IMR-90 (cell line): ENCODE results near the gene ELL. TPM values are rescaled to one million over a fixed set of nuclear protein-coding genes. Genes with fewer than 3 reads are reported as not detected.

Experiments
- ATAC-seq: fragments of 200-7000 bp; cut with Tn5 transposase; 2 replicates; pipeline ENCODE4 v1.9.1; 2020; ENCODE audit warnings: low read depth, mild to moderate bottlenecking, moderate library complexity
- BruUV-seq: library from RNA; stranded (reverse); fragments of 400-500 nt; replicated peaks from 2 replicates; lab custom pipeline; 2021; lab: Mats Ljungman, UMichigan
- CTCF ChIA-PET: fragments of 300-600 bp; formaldehyde crosslinking; extraction: SDS; loops from one replicate; lab custom pipeline; 2021; ENCODE audit warnings: antibody characterized with exemption; lab: Yijun Ruan, JAX
- POLR2A ChIA-PET: fragments of 300-600 bp; sonication (Branson Sonifier 250); formaldehyde crosslinking; loops from one replicate; lab custom pipeline; 2022; ENCODE audit warnings: antibody characterized with exemption; ENCODE audit not compliant: unreplicated experiment; lab: Charles Lee
- DNase-seq: peaks from one replicate; pipeline ENCODE4 v3.0.0; 2013
- H2AFZ ChIP-seq: replicated peaks from 2 replicates; pipeline ENCODE3; 2013; ENCODE audit warnings: low read length, mild to moderate bottlenecking; ENCODE audit not compliant: poor library complexity
- H2AK5ac ChIP-seq: 2 replicates; pipeline ENCODE4 v1.6.1; 2013; ENCODE audit warnings: low read depth, low read length, inconsistent platforms
- H2AK9ac ChIP-seq: replicated peaks from 2 replicates; pipeline ENCODE3; 2013; ENCODE audit warnings: mild to moderate bottlenecking, low read depth, low read length, moderate library complexity; ENCODE audit not compliant: poor library complexity
- H2BK120ac ChIP-seq: 2 replicates; pipeline ENCODE4 v1.6.1; 2013; ENCODE audit warnings: low read depth, low read length, inconsistent platforms
- H2BK15ac ChIP-seq: 3 replicates; pipeline ENCODE4 v1.6.1; 2013; ENCODE audit warnings: low read depth, low read length, inconsistent platforms
- H2BK20ac ChIP-seq: 2 replicates; pipeline ENCODE4 v1.6.1; 2013; ENCODE audit warnings: low read depth, mild to moderate bottlenecking, inconsistent platforms, low read length, moderate library complexity
- H2BK5ac ChIP-seq: 2 replicates; pipeline ENCODE4 v1.6.1; 2013; ENCODE audit warnings: mild to moderate bottlenecking, low read depth, low read length, inconsistent platforms; ENCODE audit not compliant: poor library complexity, severe bottlenecking
- H3K14ac ChIP-seq: replicated peaks from 2 replicates; pipeline ENCODE4 v1.6.1; 2013; ENCODE audit warnings: low read depth, low read length, inconsistent platforms
- H3K18ac ChIP-seq: 2 replicates; pipeline ENCODE4 v1.6.1; 2013; ENCODE audit warnings: low read depth, low read length, control low read depth
- H3K23ac ChIP-seq: 2 replicates; pipeline ENCODE4 v1.6.1; 2013; ENCODE audit warnings: low read depth, low read length, inconsistent platforms
- H3K27ac ChIP-seq: 2 replicates; pipeline ENCODE4 v1.5.1; 2013; ENCODE audit warnings: mild to moderate bottlenecking, control low read depth, low read length; ENCODE audit not compliant: insufficient read depth
- H3K27me3 ChIP-seq: 2 replicates; pipeline ENCODE4 v1.6.1; 2013; ENCODE audit warnings: low read length; ENCODE audit not compliant: control insufficient read depth, insufficient read depth
- H3K36me3 ChIP-seq: 2 replicates; pipeline ENCODE4 v1.6.1; 2013; ENCODE audit warnings: low read length, mixed read lengths; ENCODE audit not compliant: control insufficient read depth, insufficient read depth
- H3K4ac ChIP-seq: 2 replicates; pipeline ENCODE4 v1.6.1; 2013; ENCODE audit warnings: low read depth, low read length, inconsistent platforms
- H3K4me1 ChIP-seq: 2 replicates; pipeline ENCODE4 v1.6.1; 2013; ENCODE audit warnings: low read length, mixed read lengths; ENCODE audit not compliant: control insufficient read depth, insufficient read depth
- H3K4me2 ChIP-seq: 2 replicates; pipeline ENCODE4 v1.6.1; 2013; ENCODE audit warnings: low read depth, mild to moderate bottlenecking, control low read depth, low read length, moderate library complexity
- H3K4me3 ChIP-seq: 2 replicates; pipeline ENCODE4 v1.5.1; 2013; ENCODE audit warnings: low read depth, mild to moderate bottlenecking, control low read depth, low read length, moderate library complexity; ENCODE audit not compliant: insufficient read depth
- H3K56ac ChIP-seq: 2 replicates; pipeline ENCODE4 v1.6.1; 2013; ENCODE audit warnings: low read length, inconsistent platforms; ENCODE audit not compliant: insufficient read depth; ENCODE audit errors: extremely low read depth
- H3K79me1 ChIP-seq, 2 experiments: 2 replicates each; pipeline ENCODE4 v1.6.1; 2013; ENCODE audit warnings: low read length in 2 of 2, inconsistent platforms in 1 of 2, low read depth in 1 of 2
- H3K9ac ChIP-seq: 2 replicates; pipeline ENCODE4 v1.6.1; 2013; ENCODE audit warnings: low read depth, low read length, control low read depth
- H3K9me1 ChIP-seq: 2 replicates; pipeline ENCODE4 v1.6.1; 2013; ENCODE audit warnings: low read length, inconsistent platforms; ENCODE audit not compliant: insufficient read depth
- H3K9me3 ChIP-seq: 2 replicates; pipeline ENCODE4 v1.6.1; 2013; ENCODE audit warnings: low read length; ENCODE audit not compliant: control insufficient read depth, insufficient read depth
- H4K20me1 ChIP-seq: 2 replicates; pipeline ENCODE4 v1.6.1; 2013; ENCODE audit warnings: low read length, inconsistent platforms; ENCODE audit not compliant: insufficient read depth
- H4K5ac ChIP-seq: 2 replicates; pipeline ENCODE4 v1.6.1; 2013; ENCODE audit warnings: mild to moderate bottlenecking, low read depth, low read length, control low read depth
- H4K8ac ChIP-seq, 2 experiments: 2 replicates each; pipeline ENCODE4 v1.6.1; 2013; ENCODE audit warnings: low read depth in 2 of 2, low read length in 2 of 2, control low read depth in 1 of 2, inconsistent platforms in 1 of 2
- H4K91ac ChIP-seq: 2 replicates; pipeline ENCODE4 v1.6.1; 2013; ENCODE audit warnings: low read depth, low read length, inconsistent platforms; ENCODE audit not compliant: insufficient read depth
- BHLHE40 ChIP-seq: fragments of 150-350 bp; IDR thresholded peaks from 2 replicates; pipeline ENCODE4 v1.6.1; 2016; ENCODE audit warnings: mild to moderate bottlenecking, low read depth, low read length
- CEBPB ChIP-seq: IDR thresholded peaks from 2 replicates; pipeline ENCODE4 v1.6.1; 2012; ENCODE audit warnings: low read depth, low read length, improper control_type of control experiment
- CHD1 ChIP-seq: IDR thresholded peaks from 2 replicates; pipeline ENCODE4 v1.6.1; 2012; ENCODE audit warnings: low read depth, low read length, improper control_type of control experiment
- FOS ChIP-seq: fragments of 150-350 bp; IDR thresholded peaks from 2 replicates; pipeline ENCODE4 v1.6.1; 2016; ENCODE audit warnings: low read depth, low read length
- MAFK ChIP-seq: IDR thresholded peaks from 2 replicates; pipeline ENCODE4 v1.6.1; 2012; ENCODE audit warnings: low read depth, low read length, improper control_type of control experiment
- MAZ ChIP-seq: IDR thresholded peaks from 2 replicates; pipeline ENCODE4 v1.6.1; 2012; ENCODE audit warnings: low read depth, mild to moderate bottlenecking, low read length, improper control_type of control experiment, moderate library complexity, borderline replicate concordance
- MXI1 ChIP-seq: IDR thresholded peaks from 2 replicates; pipeline ENCODE4 v1.6.1; 2012; ENCODE audit warnings: low read depth, mild to moderate bottlenecking, low read length, moderate library complexity, borderline replicate concordance
- NFE2L2 ChIP-seq: fragments of 150-350 bp; IDR thresholded peaks from 2 replicates; pipeline ENCODE4 v1.6.1; 2016; ENCODE audit warnings: low read depth, mild to moderate bottlenecking, low read length
- POLR2A ChIP-seq: IDR thresholded peaks from 2 replicates; pipeline ENCODE4 v1.6.1; 2012; ENCODE audit warnings: mild to moderate bottlenecking, low read depth, low read length
- RAD21 ChIP-seq: IDR thresholded peaks from 2 replicates; pipeline ENCODE4 v1.6.1; 2012; ENCODE audit warnings: low read length, improper control_type of control experiment
- RCOR1 ChIP-seq: IDR thresholded peaks from 2 replicates; pipeline ENCODE4 v1.6.1; 2012; ENCODE audit warnings: mild to moderate bottlenecking, low read length, improper control_type of control experiment; ENCODE audit not compliant: insufficient replicate concordance
- RFX5 ChIP-seq: IDR thresholded peaks from 2 replicates; pipeline ENCODE4 v1.8.0; 2012; ENCODE audit warnings: low read depth, mild to moderate bottlenecking, low read length, moderate library complexity
- SMC3 ChIP-seq: fragments of 150-350 bp; IDR thresholded peaks from 2 replicates; pipeline ENCODE4 v1.6.1; 2016; ENCODE audit warnings: low read depth, mild to moderate bottlenecking, antibody characterized with exemption, low read length, moderate library complexity
- WGBS, 2 experiments: methylation state at CpG; one replicate each; pipeline versions ENCODE4 v1.1.5 to v1.1.7; 2013; ENCODE audit warnings: missing lambda C conversion rate in 2 of 2; ENCODE audit not compliant: insufficient read length in 1 of 2; ENCODE audit errors: extremely low coverage in 2 of 2; 5-methylcytosine and 5-hydroxymethylcytosine counted together
- dilution Hi-C: fragments of 300-500 bp; cut with HindIII; formaldehyde crosslinking; loops from one replicate; pipeline ENCODE4 v1.14.3; 2018; ENCODE audit warnings: low sequenced_read_pairs; ENCODE audit not compliant: unreplicated experiment
- in situ Hi-C: fragments of 300-500 bp; cut with MboI; formaldehyde crosslinking; loops from 3 replicates; pipeline ENCODE4 v1.14.3; 2019; ENCODE audit warnings: low sequenced_read_pairs, inconsistent platforms, mixed read lengths
- intact Hi-C: fragments of 100-400 bp; cut with micrococcal nuclease; formaldehyde crosslinking; loops from 2 replicates; pipeline ENCODE4 v1.10.0; 2022
- polyA plus RNA-seq, 3 experiments: library from polyadenylated mRNA; depleted of rRNA; stranded (reverse); fragments of >200 nt; gene quantifications; 2 replicates each; pipeline ENCODE4 v1.2.3, GENCODE V29; 2012; ENCODE audit warnings: low replicate concordance in 1 of 3
- total RNA-seq: library from RNA; depleted of rRNA; stranded (reverse); fragments of >200 nt; gene quantifications from 2 replicates; pipeline ENCODE4 v1.2.3, GENCODE V29; 2012
- TF ChIP-seq, protein P1 (sequence below): conservative IDR thresholded peaks from 2 replicates; pipeline ENCODE4 v1.5.1; 2012; ENCODE audit warnings: mild to moderate bottlenecking, low read depth, low read length, improper control_type of control experiment
- TF ChIP-seq, protein P2 (sequence below): fragments of 150-350 bp; IDR thresholded peaks from 2 replicates; pipeline ENCODE4 v1.6.1; 2016; ENCODE audit warnings: low read depth, mild to moderate bottlenecking, low read length, moderate library complexity, borderline replicate concordance
- TF ChIP-seq, protein P3 (sequence below): fragments of 150-350 bp; IDR thresholded peaks from 2 replicates; pipeline ENCODE4 v1.6.1; 2017; ENCODE audit warnings: mild to moderate bottlenecking, antibody characterized with exemption, low read length, low read depth

The ELL gene
- total and polyA plus RNA-seq, 2 of the 4 experiments (the other 2 are of a cell fraction): 6.3 to 13.1 TPM

DNA sequence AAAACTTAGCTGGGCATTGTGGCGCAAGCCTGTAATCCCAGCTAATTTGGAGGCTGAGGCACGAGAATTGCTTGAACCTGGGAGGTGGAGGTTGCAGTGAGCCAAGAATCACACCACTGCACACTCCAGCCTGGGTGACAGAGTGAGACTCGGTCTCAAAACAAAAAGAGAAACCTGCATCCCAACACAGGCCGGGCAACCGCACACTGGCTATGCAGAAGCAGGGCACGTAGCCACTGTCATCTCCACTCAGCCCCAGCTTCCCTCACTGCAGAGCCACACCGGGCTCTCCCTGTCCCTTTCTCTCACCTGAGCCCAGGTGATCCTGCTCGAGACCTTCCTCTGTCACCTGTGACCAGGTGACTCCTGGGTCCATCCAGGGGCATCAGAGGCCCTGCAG lies 11.7 kb downstream of the ELL start:
- H3K56ac ChIP-seq: no peak overlapping the region
- in situ Hi-C loops (no loop called here), intact Hi-C loops (no loop called here), dilution Hi-C loops (no loop called here)
- peaks cover 95% of the 10 kb centered on the region for H4K20me1 ChIP-seq
- H2BK5ac ChIP-seq: no peak overlapping the region
- no peaks in the 10 kb centered on the region for H3K27me3 ChIP-seq
- H3K79me1 ChIP-seq: peaks cover 10 to 92% of the 10 kb centered on the region in 2 experiments; a peak in 3 of 4 replicates
- POLR2A ChIA-PET: no interaction called here
- H3K4me2 ChIP-seq: no peak overlapping the region
- no peak overlapping the region for H2BK20ac ChIP-seq
- H3K18ac ChIP-seq: no peak overlapping the region
- TF ChIP-seq RCOR1 (no peak), BHLHE40 (no peak), FOS (no peak), POLR2A (no peak), MAFK (no peak), RFX5 (no peak), MXI1 (no peak), NFE2L2 (no peak), CHD1 (no peak), MAZ (no peak), SMC3 (no peak), CEBPB (no peak), RAD21 (no peak)
- TF ChIP-seq, protein P1, sequence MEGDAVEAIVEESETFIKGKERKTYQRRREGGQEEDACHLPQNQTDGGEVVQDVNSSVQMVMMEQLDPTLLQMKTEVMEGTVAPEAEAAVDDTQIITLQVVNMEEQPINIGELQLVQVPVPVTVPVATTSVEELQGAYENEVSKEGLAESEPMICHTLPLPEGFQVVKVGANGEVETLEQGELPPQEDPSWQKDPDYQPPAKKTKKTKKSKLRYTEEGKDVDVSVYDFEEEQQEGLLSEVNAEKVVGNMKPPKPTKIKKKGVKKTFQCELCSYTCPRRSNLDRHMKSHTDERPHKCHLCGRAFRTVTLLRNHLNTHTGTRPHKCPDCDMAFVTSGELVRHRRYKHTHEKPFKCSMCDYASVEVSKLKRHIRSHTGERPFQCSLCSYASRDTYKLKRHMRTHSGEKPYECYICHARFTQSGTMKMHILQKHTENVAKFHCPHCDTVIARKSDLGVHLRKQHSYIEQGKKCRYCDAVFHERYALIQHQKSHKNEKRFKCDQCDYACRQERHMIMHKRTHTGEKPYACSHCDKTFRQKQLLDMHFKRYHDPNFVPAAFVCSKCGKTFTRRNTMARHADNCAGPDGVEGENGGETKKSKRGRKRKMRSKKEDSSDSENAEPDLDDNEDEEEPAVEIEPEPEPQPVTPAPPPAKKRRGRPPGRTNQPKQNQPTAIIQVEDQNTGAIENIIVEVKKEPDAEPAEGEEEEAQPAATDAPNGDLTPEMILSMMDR: no peak
- TF ChIP-seq, protein P2, sequence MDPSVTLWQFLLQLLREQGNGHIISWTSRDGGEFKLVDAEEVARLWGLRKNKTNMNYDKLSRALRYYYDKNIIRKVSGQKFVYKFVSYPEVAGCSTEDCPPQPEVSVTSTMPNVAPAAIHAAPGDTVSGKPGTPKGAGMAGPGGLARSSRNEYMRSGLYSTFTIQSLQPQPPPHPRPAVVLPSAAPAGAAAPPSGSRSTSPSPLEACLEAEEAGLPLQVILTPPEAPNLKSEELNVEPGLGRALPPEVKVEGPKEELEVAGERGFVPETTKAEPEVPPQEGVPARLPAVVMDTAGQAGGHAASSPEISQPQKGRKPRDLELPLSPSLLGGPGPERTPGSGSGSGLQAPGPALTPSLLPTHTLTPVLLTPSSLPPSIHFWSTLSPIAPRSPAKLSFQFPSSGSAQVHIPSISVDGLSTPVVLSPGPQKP: no peak
- TF ChIP-seq, protein P3, sequence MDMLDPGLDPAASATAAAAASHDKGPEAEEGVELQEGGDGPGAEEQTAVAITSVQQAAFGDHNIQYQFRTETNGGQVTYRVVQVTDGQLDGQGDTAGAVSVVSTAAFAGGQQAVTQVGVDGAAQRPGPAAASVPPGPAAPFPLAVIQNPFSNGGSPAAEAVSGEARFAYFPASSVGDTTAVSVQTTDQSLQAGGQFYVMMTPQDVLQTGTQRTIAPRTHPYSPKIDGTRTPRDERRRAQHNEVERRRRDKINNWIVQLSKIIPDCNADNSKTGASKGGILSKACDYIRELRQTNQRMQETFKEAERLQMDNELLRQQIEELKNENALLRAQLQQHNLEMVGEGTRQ: no peak
- H3K36me3 ChIP-seq: no peaks in the 10 kb centered on the region
- BruUV-seq: no TSS peak
- no peak overlapping the region for H3K27ac ChIP-seq
- H3K9me3 ChIP-seq: no peaks in the 10 kb centered on the region
- 100% methylated on average over 3 of the region's 8 CpGs; no CpG with 5 or more reads in 1 of the 2 experiments for WGBS, 2 experiments
- H4K91ac ChIP-seq: no peak overlapping the region
- no peak overlapping the region for H2BK15ac ChIP-seq
- no peak overlapping the region for H2AK9ac ChIP-seq
- no peak overlapping the region for H3K4me3 ChIP-seq
- no peak overlapping the region for H2BK120ac ChIP-seq
- no peak for DNase-seq
- H3K9me1 ChIP-seq: peaks cover 47% of the 10 kb centered on the region
- H4K8ac ChIP-seq: no peak overlapping the region
- no peak overlapping the region for H3K9ac ChIP-seq
- peaks cover 28% of the 10 kb centered on the region for H3K4me1 ChIP-seq
- no peak overlapping the region for H2AFZ ChIP-seq
- H3K4ac ChIP-seq: no peak overlapping the region
- H3K14ac ChIP-seq: no peak overlapping the region
- H3K23ac ChIP-seq: no peak overlapping the region
- no peak overlapping the region for H2AK5ac ChIP-seq
- no peak overlapping the region for H4K5ac ChIP-seq
- CTCF ChIA-PET: no interaction called here
- no peak for ATAC-seq
